NT2/D1 (cell line): ENCODE data around the gene LRFN2.

Source experiments
- SUZ12 ChIP-seq: IDR thresholded peaks from 2 replicates; pipeline ENCODE4 v1.6.1; 2011; ENCODE audit not compliant: insufficient read length, insufficient read depth; ENCODE audit errors: extremely low read depth
- YY1 ChIP-seq: IDR thresholded peaks from 2 replicates; pipeline ENCODE4 v1.6.1; 2011; ENCODE audit not compliant: insufficient read length, insufficient read depth
- ZNF274 ChIP-seq: IDR thresholded peaks from 2 replicates; pipeline ENCODE4 v1.6.1; 2011; ENCODE audit warnings: mild to moderate bottlenecking, low read depth, low read length

GRCh38 chr6:40369042-40369441 lies 218.1 kb downstream of the LRFN2 start:
- TF ChIP-seq SUZ12 (no peak), ZNF274 (no peak), YY1 (no peak)
